Fibroblast of lung (primary cell): ENCODE data around the gene L1CAM. TPM values are rescaled to one million over a fixed set of nuclear protein-coding genes. Genes with fewer than 3 reads are reported as not detected.

Experiments used
- DNase-seq, 2 donors: peaks; one replicate each; pipeline versions ENCODE4 v3.0.0 to v3.0.0-alpha.2; 2010; ENCODE audit warnings: low read depth in 2 of 2
- H2AFZ ChIP-seq: 2 replicates; pipeline ENCODE4 v1.5.1; 2012; ENCODE audit warnings: low read length, control low read depth, inconsistent platforms
- H3K27ac ChIP-seq: 2 replicates; pipeline ENCODE4 v1.5.1; 2011; ENCODE audit warnings: low read length, control low read depth; ENCODE audit not compliant: insufficient read depth
- H3K27me3 ChIP-seq: 2 replicates; pipeline ENCODE4 v1.5.1; 2011; ENCODE audit warnings: mild to moderate bottlenecking, low read length; ENCODE audit not compliant: control insufficient read depth, insufficient read depth
- H3K36me3 ChIP-seq: 2 replicates; pipeline ENCODE4 v1.5.1; 2011; ENCODE audit warnings: low read length; ENCODE audit not compliant: control insufficient read depth, insufficient read depth
- H3K4me1 ChIP-seq: 2 replicates; pipeline ENCODE4 v1.5.1; 2011; ENCODE audit warnings: low read length; ENCODE audit not compliant: control insufficient read depth, insufficient read depth; ENCODE audit errors: extremely low read depth
- H3K4me2 ChIP-seq: 2 replicates; pipeline ENCODE4 v1.5.1; 2011; ENCODE audit warnings: low read length, control low read depth; ENCODE audit not compliant: insufficient read depth; ENCODE audit errors: extremely low read depth
- H3K4me3 ChIP-seq, 4 experiments: fragments of 200-600 bp in 1 of 4; sonication (generic) in 1 of 4; replicated peaks in 1 of 4; 2 replicates each; pipeline ENCODE4 v1.5.1; 2011 to 2016; ENCODE audit warnings: low read length in 4 of 4, low read depth in 3 of 4, mild to moderate bottlenecking in 3 of 4, control low read depth in 2 of 4, inconsistent platforms in 1 of 4, mixed read lengths in 1 of 4; ENCODE audit not compliant: insufficient read depth in 1 of 4; ENCODE audit errors: control extremely low read depth in 1 of 4
- H3K79me2 ChIP-seq: 2 replicates; pipeline ENCODE4 v1.5.1; 2012; ENCODE audit warnings: mild to moderate bottlenecking, low read length, inconsistent platforms; ENCODE audit not compliant: control insufficient read depth, insufficient read depth
- H3K9ac ChIP-seq: 2 replicates; pipeline ENCODE4 v1.5.1; 2011; ENCODE audit warnings: mild to moderate bottlenecking, low read length, control low read depth; ENCODE audit not compliant: insufficient read depth
- H3K9me3 ChIP-seq: 2 replicates; pipeline ENCODE4 v1.5.1; 2012; ENCODE audit warnings: low read depth, low read length; ENCODE audit not compliant: control insufficient read depth, insufficient read depth
- H4K20me1 ChIP-seq: 2 replicates; pipeline ENCODE4 v1.5.1; 2011; ENCODE audit warnings: low read length; ENCODE audit not compliant: control insufficient read depth, insufficient read depth; ENCODE audit errors: extremely low read depth
- EZH2 ChIP-seq: IDR thresholded peaks from 2 replicates; pipeline ENCODE4 v1.5.1; 2012; ENCODE audit warnings: low read length, control low read depth, mild to moderate bottlenecking; ENCODE audit errors: missing control alignments
- polyA plus RNA-seq, 2 donors: library from polyadenylated mRNA; depleted of rRNA in 1 of 2; stranded (reverse) in 1 of 2; unstranded in 1 of 2; fragments of >200 nt; gene quantifications; 2 replicates each; pipeline ENCODE4 v1.2.1, GENCODE V29; 2011 to 2012; ENCODE audit warnings: missing spikeins in 1 of 2
- total RNA-seq: library from RNA; depleted of rRNA; stranded (reverse); fragments of >200 nt; gene quantifications from 2 replicates; pipeline ENCODE4 v1.2.1, GENCODE V29; 2014
- TF ChIP-seq, protein P1 (sequence below), 2 donors: IDR thresholded peaks in 1 of 2; conservative IDR thresholded peaks in 1 of 2; 1 replicate in 1 of 2; 2 replicates in 1 of 2; pipeline ENCODE4 v1.5.1; 2011 to 2012; ENCODE audit warnings: low read length in 2 of 2, control low read depth in 1 of 2, inconsistent platforms in 1 of 2, low read depth in 1 of 2, mild to moderate bottlenecking in 1 of 2

Gene L1CAM
- total and polyA plus RNA-seq, 2 donors (not counting 1 experiment from before 2014, with no cell fraction given) = 0.99 to 1.7 TPM

DNA sequence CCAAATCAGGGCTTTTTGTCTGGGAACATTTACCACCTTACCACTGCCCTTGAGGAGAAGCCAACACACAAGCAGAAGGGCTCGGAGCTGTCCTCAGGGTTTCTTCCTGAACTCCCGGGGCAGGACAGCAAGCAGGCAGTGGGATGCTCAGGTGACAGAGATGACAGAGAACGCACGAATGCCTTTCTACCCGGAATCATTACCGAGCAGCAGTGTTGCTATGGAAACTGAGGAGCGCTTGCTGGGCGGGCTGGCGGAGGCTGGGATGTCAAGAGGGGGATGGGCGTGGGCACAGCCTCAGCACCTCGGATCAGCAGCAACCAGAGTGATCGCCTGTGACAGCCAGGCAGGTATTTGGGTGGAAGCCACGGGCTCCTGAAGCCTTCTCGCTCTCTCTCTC, 73.8 kb downstream of the L1CAM start:
- no peaks in the 10 kb centered on the region for H3K27me3 ChIP-seq
- no peaks in the 10 kb centered on the region for H4K20me1 ChIP-seq
- H3K36me3 ChIP-seq = no peaks in the 10 kb centered on the region
- no peak overlapping the region for H3K4me2 ChIP-seq
- no peaks in the 10 kb centered on the region for H3K79me2 ChIP-seq
- no peaks in the 10 kb centered on the region for H3K9me3 ChIP-seq
- H3K4me3 ChIP-seq = no peak overlapping the region
- no peak for DNase-seq
- H3K9ac ChIP-seq = no peak overlapping the region
- no peak overlapping the region for H3K27ac ChIP-seq
- H3K4me1 ChIP-seq = no peaks in the 10 kb centered on the region
- no peak for TF ChIP-seq EZH2
- TF ChIP-seq, protein P1, sequence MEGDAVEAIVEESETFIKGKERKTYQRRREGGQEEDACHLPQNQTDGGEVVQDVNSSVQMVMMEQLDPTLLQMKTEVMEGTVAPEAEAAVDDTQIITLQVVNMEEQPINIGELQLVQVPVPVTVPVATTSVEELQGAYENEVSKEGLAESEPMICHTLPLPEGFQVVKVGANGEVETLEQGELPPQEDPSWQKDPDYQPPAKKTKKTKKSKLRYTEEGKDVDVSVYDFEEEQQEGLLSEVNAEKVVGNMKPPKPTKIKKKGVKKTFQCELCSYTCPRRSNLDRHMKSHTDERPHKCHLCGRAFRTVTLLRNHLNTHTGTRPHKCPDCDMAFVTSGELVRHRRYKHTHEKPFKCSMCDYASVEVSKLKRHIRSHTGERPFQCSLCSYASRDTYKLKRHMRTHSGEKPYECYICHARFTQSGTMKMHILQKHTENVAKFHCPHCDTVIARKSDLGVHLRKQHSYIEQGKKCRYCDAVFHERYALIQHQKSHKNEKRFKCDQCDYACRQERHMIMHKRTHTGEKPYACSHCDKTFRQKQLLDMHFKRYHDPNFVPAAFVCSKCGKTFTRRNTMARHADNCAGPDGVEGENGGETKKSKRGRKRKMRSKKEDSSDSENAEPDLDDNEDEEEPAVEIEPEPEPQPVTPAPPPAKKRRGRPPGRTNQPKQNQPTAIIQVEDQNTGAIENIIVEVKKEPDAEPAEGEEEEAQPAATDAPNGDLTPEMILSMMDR (conservative IDR thresholded peaks at IDR 0.05 in 1 of 2, IDR thresholded peaks at IDR 0.05 in 1 of 2; ENCODE audit: low read depth in 1 of 2, low read length in 2 of 2) = no peak
- H2AFZ ChIP-seq = no peak overlapping the region

Other genes starting within 250 kb of the L1CAM start
- gene DUSP9, start 239.0 kb downstream of the L1CAM start, total RNA-seq = under 0.01 TPM in 1 of 2 replicates, not detected in the other
- gene DUSP9, start 239.0 kb downstream of the L1CAM start, polyA plus RNA-seq = not detected in 2 replicates
- gene PNCK, start 212.4 kb downstream of the L1CAM start, total RNA-seq = 0.26 and 0.33 TPM in 2 replicates
- 0.08 TPM in 1 of 2 replicates, not detected in the other for gene PNCK, start 212.4 kb downstream of the L1CAM start, polyA plus RNA-seq
- gene SLC6A8, start 198.2 kb downstream of the L1CAM start, total RNA-seq = 9.8 and 11.1 TPM in 2 replicates
- gene SLC6A8, start 198.2 kb downstream of the L1CAM start, polyA plus RNA-seq = 7.7 and 13.2 TPM in 2 replicates
- gene BCAP31, start 161.8 kb downstream of the L1CAM start, total RNA-seq = 94.8 and 133 TPM in 2 replicates
- gene BCAP31, start 161.8 kb downstream of the L1CAM start, polyA plus RNA-seq = 94.0 and 114 TPM in 2 replicates
- 6.9 and 12.7 TPM in 2 replicates for gene ABCD1, start 161.3 kb downstream of the L1CAM start, total RNA-seq
- gene ABCD1, start 161.3 kb downstream of the L1CAM start, polyA plus RNA-seq = 4.0 and 4.6 TPM in 2 replicates
- gene PLXNB3, start 121.9 kb downstream of the L1CAM start, total RNA-seq = 1.0 and 4.3 TPM in 2 replicates
- gene PLXNB3, start 121.9 kb downstream of the L1CAM start, polyA plus RNA-seq = 1.6 and 1.9 TPM in 2 replicates
- gene SRPK3, start 105.1 kb downstream of the L1CAM start, total RNA-seq = 0.51 and 0.83 TPM in 2 replicates
- 0.15 and 0.40 TPM in 2 replicates for gene SRPK3, start 105.1 kb downstream of the L1CAM start, polyA plus RNA-seq
- 37.8 and 44.6 TPM in 2 replicates for gene IDH3G, start 91.8 kb downstream of the L1CAM start, total RNA-seq
- 55.7 and 72.2 TPM in 2 replicates for gene IDH3G, start 91.8 kb downstream of the L1CAM start, polyA plus RNA-seq
- gene SSR4, start 91.5 kb downstream of the L1CAM start, total RNA-seq = 144 and 147 TPM in 2 replicates
- 141 and 182 TPM in 2 replicates for gene SSR4, start 91.5 kb downstream of the L1CAM start, polyA plus RNA-seq
- under 0.01 and 0.26 TPM in 2 replicates for gene PDZD4, start 55.6 kb downstream of the L1CAM start, total RNA-seq
- 0.01 and 0.10 TPM in 2 replicates for gene PDZD4, start 55.6 kb downstream of the L1CAM start, polyA plus RNA-seq
- not detected in 2 replicates for gene AVPR2, start 18.5 kb upstream of the L1CAM start, total RNA-seq
- not detected in 2 replicates for gene AVPR2, start 18.5 kb upstream of the L1CAM start, polyA plus RNA-seq
- gene ARHGAP4, start 40.1 kb upstream of the L1CAM start, total RNA-seq = 1.3 and 1.5 TPM in 2 replicates
- gene ARHGAP4, start 40.1 kb upstream of the L1CAM start, polyA plus RNA-seq = 0.12 and 0.51 TPM in 2 replicates
- 31.6 and 37.0 TPM in 2 replicates for gene NAA10, start 48.9 kb upstream of the L1CAM start, total RNA-seq
- 66.2 and 115 TPM in 2 replicates for gene NAA10, start 48.9 kb upstream of the L1CAM start, polyA plus RNA-seq
- gene RENBP, start 58.5 kb upstream of the L1CAM start, total RNA-seq = 5.4 and 8.8 TPM in 2 replicates
- gene RENBP, start 58.5 kb upstream of the L1CAM start, polyA plus RNA-seq = 0.90 and 0.92 TPM in 2 replicates
- gene HCFC1, start 85.6 kb upstream of the L1CAM start, total RNA-seq = 7.4 and 10.2 TPM in 2 replicates
- gene HCFC1, start 85.6 kb upstream of the L1CAM start, polyA plus RNA-seq = 3.0 and 6.7 TPM in 2 replicates
- gene TMEM187, start 86.6 kb upstream of the L1CAM start, total RNA-seq = 6.4 and 8.3 TPM in 2 replicates
- gene TMEM187, start 86.6 kb upstream of the L1CAM start, polyA plus RNA-seq = 4.6 and 4.7 TPM in 2 replicates
- 61.1 and 65.9 TPM in 2 replicates for gene IRAK1, start 133.7 kb upstream of the L1CAM start, total RNA-seq
- gene IRAK1, start 133.7 kb upstream of the L1CAM start, polyA plus RNA-seq = 25.9 and 48.1 TPM in 2 replicates
- 15.4 and 24.9 TPM in 2 replicates for gene MECP2, start 211.5 kb upstream of the L1CAM start, total RNA-seq
- gene MECP2, start 211.5 kb upstream of the L1CAM start, polyA plus RNA-seq = 11.5 and 11.6 TPM in 2 replicates